Type B pancreatic cell (in vitro differentiated cells): ENCODE results near the gene SKAP1. TPM values are rescaled to one million over a fixed set of nuclear protein-coding genes. Genes with fewer than 3 reads are reported as not detected.

Experiments
- DNase-seq: peaks from one replicate; pipeline ENCODE4 v3.0.0; 2021; ENCODE audit warnings: mixed read lengths; ENCODE audit not compliant: unreplicated experiment; ENCODE audit errors: extremely low spot score
- H3K27ac Mint-ChIP-seq: 2 replicates; pipeline ENCODE4 v1.8.0; 2021; ENCODE audit warnings: mild to moderate bottlenecking, mixed read lengths
- H3K27me3 Mint-ChIP-seq: 2 replicates; pipeline ENCODE4 v1.8.0; 2021; ENCODE audit warnings: mixed read lengths
- H3K36me3 Mint-ChIP-seq: 2 replicates; pipeline ENCODE4 v1.8.0; 2021; ENCODE audit warnings: mixed read lengths
- H3K4me1 Mint-ChIP-seq: one replicate; pipeline ENCODE4 v1.8.0; 2021; ENCODE audit warnings: mixed read lengths; ENCODE audit not compliant: unreplicated experiment
- H3K4me3 Mint-ChIP-seq: 2 replicates; pipeline ENCODE4 v1.8.0; 2021; ENCODE audit warnings: mild to moderate bottlenecking, mixed read lengths
- H3K9me3 Mint-ChIP-seq: 2 replicates; pipeline ENCODE4 v1.8.0; 2021; ENCODE audit warnings: mixed read lengths
- CTCF ChIP-seq: fragments of 200-600 bp; sonication (generic); conservative IDR thresholded peaks from 2 replicates; pipeline ENCODE4 v1.5.0; 2021; ENCODE audit warnings: antibody characterized with exemption, mild to moderate bottlenecking
- total RNA-seq: library from RNA; stranded (reverse); gene quantifications from 2 replicates; pipeline ENCODE4 v1.2.1, GENCODE V29; 2021; ENCODE audit warnings: low replicate concordance

The SKAP1 gene
- total RNA-seq, 1 donor from 2014 or later: 0.43 TPM

GRCh38 chr17:48463526-48463925 lies 33.5 kb upstream of the SKAP1 start:
- Mint-ChIP-seq H3K9me3 (no peaks in the 10 kb centered on the region), H3K27ac (no peak overlapping the region), H3K4me1 (peaks cover 6% of the 10 kb centered on the region), H3K27me3 (peaks cover 22% of the 10 kb centered on the region), H3K36me3 (no peaks in the 10 kb centered on the region), H3K4me3 (no peak overlapping the region)
- DNase-seq: no peak
- TF ChIP-seq CTCF: no peak

DNA sequence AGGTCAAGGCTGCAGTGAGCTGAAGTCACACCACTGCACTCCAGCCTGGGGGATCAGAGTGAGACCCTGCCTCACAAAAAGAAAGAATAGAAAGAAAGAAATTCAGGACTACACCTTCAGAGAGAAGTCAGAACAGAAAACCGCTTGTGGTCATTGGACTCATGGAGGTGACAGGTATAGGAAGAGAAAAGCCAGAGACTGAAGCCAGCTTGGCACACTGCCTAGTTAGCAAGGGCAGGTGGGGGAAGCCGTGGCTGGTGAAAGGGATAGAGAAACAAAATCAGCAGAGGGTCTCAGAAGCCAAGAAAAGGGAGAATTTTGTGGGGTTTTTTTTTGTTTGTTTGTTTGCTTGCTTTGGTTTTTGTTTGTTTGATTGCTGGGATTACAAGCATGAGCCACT lies 32.9 kb upstream of the SKAP1 start:
- Mint-ChIP-seq H3K9me3 (no peaks in the 10 kb centered on the region), H3K36me3 (no peaks in the 10 kb centered on the region), H3K4me1 (peaks cover 6% of the 10 kb centered on the region), H3K27ac (no peak overlapping the region), H3K27me3 (peaks cover 22% of the 10 kb centered on the region), H3K4me3 (no peak overlapping the region)
- no peak for DNase-seq
- TF ChIP-seq CTCF: no peak

DNA sequence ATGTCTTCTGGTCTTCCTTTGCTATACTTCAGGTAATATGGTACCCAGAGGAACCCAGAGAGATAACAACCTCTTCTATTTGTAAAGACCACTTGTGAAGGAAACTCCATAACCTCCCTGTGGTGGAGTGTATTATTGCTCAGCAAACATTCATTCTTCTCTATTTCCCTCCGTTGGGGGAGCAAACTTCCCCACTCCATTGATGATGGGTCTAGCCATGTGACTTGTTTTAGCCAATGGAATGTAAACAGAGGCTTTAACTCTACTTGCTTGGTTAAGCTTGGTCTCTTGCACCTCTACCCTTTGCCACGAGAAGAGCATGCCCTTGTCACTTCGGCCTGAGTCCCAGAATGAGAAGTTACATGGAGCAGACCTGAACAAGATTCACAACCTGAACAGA lies 30.0 kb upstream of the SKAP1 start:
- Mint-ChIP-seq H3K9me3 (no peaks in the 10 kb centered on the region), H3K27ac (no peak overlapping the region), H3K36me3 (no peaks in the 10 kb centered on the region), H3K4me3 (no peak overlapping the region), H3K4me1 (peaks cover 13% of the 10 kb centered on the region), H3K27me3 (peaks cover 36% of the 10 kb centered on the region)
- TF ChIP-seq CTCF: no peak
- DNase-seq: no peak

- peaks cover 2% of the 10 kb centered on the region for H3K9me3 Mint-ChIP-seq
- no peak overlapping the region for H3K4me3 Mint-ChIP-seq
- peaks cover 13% of the 10 kb centered on the region for H3K4me1 Mint-ChIP-seq
- H3K27ac Mint-ChIP-seq: no peak overlapping the region
- no peaks in the 10 kb centered on the region for H3K36me3 Mint-ChIP-seq
- H3K27me3 Mint-ChIP-seq: peaks cover 42% of the 10 kb centered on the region
- DNase-seq: no peak
- no peak for TF ChIP-seq CTCF
These were observed 29.2 kb upstream of the SKAP1 start for GRCh38 chr17:48459070-48459844.

DNA sequence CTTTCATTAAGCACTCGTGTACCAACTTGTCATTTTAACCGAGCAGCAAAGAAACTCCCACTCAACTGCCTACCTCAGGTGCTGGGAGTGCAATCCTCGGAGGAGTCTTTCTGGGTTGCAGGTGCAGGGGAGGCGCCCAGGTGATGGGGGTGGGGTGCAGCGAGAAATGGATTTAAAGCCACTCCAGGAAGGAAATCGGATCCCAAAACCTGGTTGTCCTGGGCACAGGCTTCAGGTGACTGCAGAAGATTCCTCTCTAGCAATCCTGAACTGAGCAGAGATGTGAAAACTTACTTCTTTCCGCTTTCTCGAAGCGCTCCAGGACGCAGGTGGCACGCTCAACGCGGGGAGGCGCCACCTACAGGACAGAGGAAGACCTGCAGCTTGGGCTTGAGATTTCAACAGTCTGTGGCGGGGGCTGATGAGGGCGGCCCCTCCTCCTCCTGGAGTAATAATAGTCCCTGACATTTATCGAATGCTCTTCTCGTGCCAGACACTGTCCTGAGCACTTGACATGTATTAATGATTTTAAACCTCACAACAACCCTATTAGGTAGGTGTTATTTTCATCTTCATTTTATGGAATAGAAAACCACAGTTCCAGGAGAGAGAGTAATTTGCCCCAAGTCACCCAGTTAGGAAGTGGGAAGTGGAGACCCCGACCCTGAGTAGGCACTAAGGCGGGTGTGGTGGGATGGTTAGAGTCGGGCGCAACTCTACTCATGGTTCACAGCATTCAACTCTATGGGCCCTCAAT lies 27.2 kb upstream of the SKAP1 start:
- H3K36me3 Mint-ChIP-seq: no peaks in the 10 kb centered on the region
- H3K4me3 Mint-ChIP-seq: peak overlapping the region; percentile 78
- peak; percentile 78 for DNase-seq
- H3K27me3 Mint-ChIP-seq: peaks cover 41% of the 10 kb centered on the region
- peak overlapping the region; percentile 18 for H3K27ac Mint-ChIP-seq
- peaks cover 7% of the 10 kb centered on the region for H3K4me1 Mint-ChIP-seq
- peak; percentile 99 for TF ChIP-seq CTCF
- peaks cover 8% of the 10 kb centered on the region for H3K9me3 Mint-ChIP-seq
